Inflammatory macrophage treated with lipopolysaccharide for 1 hour (primary cell): Measurements from ENCODE around the gene BCAS3.
"Not testable (repeated sequence)": the region's sequence is repeated elsewhere in the genome, so short reads cannot be mapped to it uniquely, and the experiment has no call there.

ENCODE experiments used
- DNase-seq, 2 donors: peaks; one replicate each; pipeline ENCODE4 v3.0.0-alpha.2; 2020 to 2022

Gene BCAS3

GRCh38 chr17:60891149-60891548 lies 213.5 kb downstream of the BCAS3 start:
- no peak for DNase-seq

GRCh38 chr17:60893475-60893874 lies 215.8 kb downstream of the BCAS3 start:
- no peak for DNase-seq

- DNase-seq: no peak
Measured at GRCh38 chr17:60896996-60897395, 219.3 kb downstream of the BCAS3 start.

GRCh38 chr17:60899115-60899514 lies 221.5 kb downstream of the BCAS3 start:
- no peak for DNase-seq

- no peak for DNase-seq
Measured at GRCh38 chr17:60900688-60901087, 223.0 kb downstream of the BCAS3 start.

GRCh38 chr17:60901242-60901641 lies 223.6 kb downstream of the BCAS3 start:
- DNase-seq: peak; percentile 67 to 77

GRCh38 chr17:60901806-60902205 lies 224.2 kb downstream of the BCAS3 start:
- peak; percentile 1 to 3 for DNase-seq

- DNase-seq: no peak
Measured at GRCh38 chr17:60902399-60902798, 224.7 kb downstream of the BCAS3 start.

- no peak for DNase-seq
Measured at GRCh38 chr17:60904582-60904981, 226.9 kb downstream of the BCAS3 start.

- DNase-seq: no peak
Measured at GRCh38 chr17:60905709-60906108, 228.1 kb downstream of the BCAS3 start.

- no peak for DNase-seq
Measured at GRCh38 chr17:60908324-60908723, 230.7 kb downstream of the BCAS3 start.

GRCh38 chr17:60909405-60909804 lies 231.8 kb downstream of the BCAS3 start:
- no peak for DNase-seq

- no peak for DNase-seq
Measured at GRCh38 chr17:60910415-60910814, 232.8 kb downstream of the BCAS3 start.

GRCh38 chr17:60914078-60914477 lies 236.4 kb downstream of the BCAS3 start:
- no peak for DNase-seq

GRCh38 chr17:60916043-60916442 lies 238.4 kb downstream of the BCAS3 start:
- DNase-seq: no peak

- DNase-seq: no peak
Measured at GRCh38 chr17:60920107-60920506, 242.5 kb downstream of the BCAS3 start.

GRCh38 chr17:60923000-60923399 lies 245.3 kb downstream of the BCAS3 start:
- DNase-seq: no peak

- DNase-seq: no peak
Measured at GRCh38 chr17:60926466-60927183, 249.0 kb downstream of the BCAS3 start.

- no peak for DNase-seq
Measured at GRCh38 chr17:60933739-60934138, 256.1 kb downstream of the BCAS3 start.

- no peak for DNase-seq
Measured at GRCh38 chr17:60934723-60935122, 257.1 kb downstream of the BCAS3 start.

- not testable (repeated sequence) for DNase-seq
Measured at GRCh38 chr17:60935991-60936390, 258.3 kb downstream of the BCAS3 start.

GRCh38 chr17:60939318-60939717 lies 261.7 kb downstream of the BCAS3 start:
- no peak for DNase-seq

- DNase-seq: no peak
Measured at GRCh38 chr17:60941028-60941427, 263.4 kb downstream of the BCAS3 start.

GRCh38 chr17:60941571-60941970 lies 263.9 kb downstream of the BCAS3 start:
- DNase-seq: no peak

- DNase-seq: no peak
Measured at GRCh38 chr17:60944751-60945150, 267.1 kb downstream of the BCAS3 start.
